Measurements from ENCODE around the gene CIAO2A. TPM values are rescaled to one million over a fixed set of nuclear protein-coding genes. Genes with fewer than 3 reads are reported as not detected.

The CIAO2A gene
- total RNA-seq, 2 donors from 2014 or later, result 54.6 to 63.2 TPM

- H3K36me3 ChIP-seq (ENCODE audit: control insufficient read depth, insufficient read depth, low read length), result peaks cover 20% of the 10 kb centered on the region
- WGBS, 2 experiments (ENCODE audit: insufficient coverage in 1 of 2, insufficient read length in 1 of 2), result 79 to 94% methylated on average over 2 to 4 of the region's 4 CpGs
These were observed 25.5 kb downstream of the CIAO2A start for GRCh38 chr15:64068133-64068532.

GRCh38 chr15:64067564-64068030, 26.0 kb downstream of the CIAO2A start:
- no peak overlapping the region for H3K9ac ChIP-seq (ENCODE audit: extremely low read depth, low read length, poor library complexity, severe bottlenecking)
- peaks cover 20% of the 10 kb centered on the region for H3K36me3 ChIP-seq (ENCODE audit: control insufficient read depth, insufficient read depth, low read length)
- H3K36me3 Mint-ChIP-seq (ENCODE audit: low read depth), result peaks cover 12% of the 10 kb centered on the region
- H3K27me3 Mint-ChIP-seq (ENCODE audit: insufficient read depth), result no peaks in the 10 kb centered on the region
- peak; percentile 89 for TF ChIP-seq CTCF (conservative IDR thresholded peaks at IDR 0.05)
- DNase-seq, result peak; percentile 93
- H3K27me3 ChIP-seq (ENCODE audit: control insufficient read depth, insufficient read depth, low read length, poor library complexity, severe bottlenecking), result no peaks in the 10 kb centered on the region
- H3K9me3 Mint-ChIP-seq, result no peaks in the 10 kb centered on the region
- WGBS, 2 experiments (ENCODE audit: insufficient coverage in 1 of 2, insufficient read length in 1 of 2), result 39 to 56% methylated on average over 6 to 11 of the region's 11 CpGs
- no peak overlapping the region for H3K27ac ChIP-seq (ENCODE audit: low read depth, low read length)
- no peak overlapping the region for H3K4me3 Mint-ChIP-seq
- no peak overlapping the region for H3K4me3 ChIP-seq (ENCODE audit: low read length)
- H3K27ac Mint-ChIP-seq, result no peak overlapping the region
- H3K4me1 Mint-ChIP-seq, result no peaks in the 10 kb centered on the region
- H3K9me3 ChIP-seq (ENCODE audit: control insufficient read depth, low read length), result no peaks in the 10 kb centered on the region
- no peaks in the 10 kb centered on the region for H3K4me1 ChIP-seq (ENCODE audit: control insufficient read depth, insufficient read depth, low read length)

More at GRCh38 chr15:64068133-64068532, 25.5 kb downstream of the CIAO2A start:
- no peaks in the 10 kb centered on the region for H3K9me3 Mint-ChIP-seq
- no peaks in the 10 kb centered on the region for H3K27me3 ChIP-seq (ENCODE audit: control insufficient read depth, insufficient read depth, low read length, poor library complexity, severe bottlenecking)
- H3K9me3 ChIP-seq (ENCODE audit: control insufficient read depth, low read length), result no peaks in the 10 kb centered on the region
- H3K4me1 Mint-ChIP-seq, result no peaks in the 10 kb centered on the region
- no peak overlapping the region for H3K27ac Mint-ChIP-seq
- H3K4me1 ChIP-seq (ENCODE audit: control insufficient read depth, insufficient read depth, low read length), result no peaks in the 10 kb centered on the region
- no peak overlapping the region for H3K4me3 ChIP-seq (ENCODE audit: low read length)
- no peak for TF ChIP-seq CTCF (conservative IDR thresholded peaks at IDR 0.05)
- DNase-seq, result no peak
- H3K4me3 Mint-ChIP-seq, result no peak overlapping the region
- peaks cover 16% of the 10 kb centered on the region for H3K36me3 Mint-ChIP-seq (ENCODE audit: low read depth)
- no peak overlapping the region for H3K27ac ChIP-seq (ENCODE audit: low read depth, low read length)
- no peak overlapping the region for H3K9ac ChIP-seq (ENCODE audit: extremely low read depth, low read length, poor library complexity, severe bottlenecking)
- H3K27me3 Mint-ChIP-seq (ENCODE audit: insufficient read depth), result no peaks in the 10 kb centered on the region

GRCh38 chr15:64066451-64066850, 27.2 kb downstream of the CIAO2A start:
- 86% methylated on average over 1 of the region's 1 CpG; no CpG with 5 or more reads in 1 of the 2 experiments for WGBS, 2 experiments (ENCODE audit: insufficient coverage in 1 of 2, insufficient read length in 1 of 2)
- TF ChIP-seq CTCF (conservative IDR thresholded peaks at IDR 0.05), result no peak
- Mint-ChIP-seq H3K4me3 (no peak overlapping the region), H3K36me3 (ENCODE audit: low read depth) (peaks cover 3% of the 10 kb centered on the region), H3K9me3 (peaks cover 5% of the 10 kb centered on the region), H3K27ac (no peak overlapping the region), H3K4me1 (no peaks in the 10 kb centered on the region), H3K27me3 (ENCODE audit: insufficient read depth) (no peaks in the 10 kb centered on the region)
- Histone ChIP-seq H3K27ac (ENCODE audit: low read depth, low read length) (no peak overlapping the region), H3K27me3 (ENCODE audit: control insufficient read depth, insufficient read depth, low read length, poor library complexity, severe bottlenecking) (no peaks in the 10 kb centered on the region), H3K36me3 (ENCODE audit: control insufficient read depth, insufficient read depth, low read length) (peaks cover 9% of the 10 kb centered on the region), H3K9me3 (ENCODE audit: control insufficient read depth, low read length) (peaks cover 3% of the 10 kb centered on the region), H3K4me1 (ENCODE audit: control insufficient read depth, insufficient read depth, low read length) (no peaks in the 10 kb centered on the region), H3K4me3 (ENCODE audit: low read length) (no peak overlapping the region), H3K9ac (ENCODE audit: extremely low read depth, low read length, poor library complexity, severe bottlenecking) (no peak overlapping the region)
- no peak for DNase-seq

All from endodermal cell (in vitro differentiated cells).